ENCODE data around the gene CRHR1.

- TF ChIP-seq EZH2 (IDR thresholded peaks at IDR 0.05; ENCODE audit: insufficient read depth, poor library complexity, severe bottlenecking) = no peak
- no peak for TF ChIP-seq EZH2phosphoT487 (IDR thresholded peaks at IDR 0.05; ENCODE audit: insufficient read depth, low read depth)
These were observed 12.7 kb upstream of the CRHR1 start for GRCh38 chr17:45771271-45771959.

Measured in GM23248 (cell line).